ENCODE results near the gene TPR. TPM values are rescaled to one million over a fixed set of nuclear protein-coding genes. Genes with fewer than 3 reads are reported as not detected.

TPR gene
- total and polyA plus RNA-seq, 10 donors, result 23.8 to 129 (median 101) TPM

DNA sequence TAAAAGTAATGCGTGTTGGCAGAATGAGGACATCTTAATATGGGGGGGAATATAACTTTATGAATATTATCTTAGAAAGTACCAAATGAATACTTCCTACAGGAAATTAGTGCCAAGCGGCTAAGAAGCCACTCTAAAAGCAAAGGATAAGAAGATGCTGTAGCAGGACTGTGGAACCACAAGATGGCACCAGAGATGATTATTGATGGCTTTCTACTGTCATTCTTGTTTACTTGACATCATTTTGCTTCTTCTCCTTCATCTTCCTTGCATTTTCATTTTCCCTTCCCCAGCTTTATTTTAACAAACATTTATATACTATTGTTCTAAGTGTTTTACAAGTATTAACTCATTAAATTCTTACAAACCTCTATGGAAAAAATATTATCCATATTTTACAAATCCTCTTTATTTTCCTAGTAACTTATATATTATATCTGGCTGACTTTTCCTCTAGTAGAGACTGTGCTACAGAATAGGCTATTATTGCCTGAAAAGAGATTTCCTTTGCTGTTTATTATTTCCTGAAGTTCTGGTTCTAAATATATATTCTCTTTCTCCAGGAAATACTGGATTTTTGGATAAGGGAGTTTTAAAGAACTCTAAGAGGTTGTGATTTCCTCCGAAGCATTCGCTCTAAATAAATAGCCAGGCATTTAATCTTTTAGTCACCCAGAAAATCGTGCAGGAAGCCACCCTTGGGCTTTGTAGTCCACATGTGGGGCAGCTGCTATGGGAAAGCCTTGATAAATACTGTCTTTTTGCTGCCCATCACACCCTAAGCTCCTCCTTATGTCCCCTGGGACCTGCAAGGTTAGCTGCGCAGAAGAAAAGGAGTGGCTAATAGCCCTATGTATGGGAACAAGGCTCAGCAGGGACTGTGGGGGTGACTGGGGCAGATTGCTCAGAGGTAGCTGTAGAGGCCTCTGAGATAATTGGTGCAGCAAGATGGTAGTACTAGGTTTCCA lies 69.8 kb downstream of the TPR start:
- H3K27ac ChIP-seq, result peak overlapping the region in 7 of 8 donors; percentile 47 to 70 (median 52)
- H3K4me1 ChIP-seq, result peaks cover 0 to 25% (median 13%) of the 10 kb centered on the region in 6 donors
- no peak overlapping the region for H3K4me3 ChIP-seq
- 41 to 53% (median 49%) methylated on average over 6 of the region's 6 CpGs for WGBS, 5 donors
- H3K27me3 ChIP-seq (replicated peaks in 1 of 7), result no peaks in the 10 kb centered on the region
- DNase-seq, result no peak
- TF ChIP-seq POLR2AphosphoS5 (IDR thresholded peaks at IDR 0.05), result peak in 1 of 3 donors; percentile 10
- peak in 8 of 11 experiments; percentile 29 to 70 (median 50) for TF ChIP-seq CTCF (IDR thresholded peaks at IDR 0.05 in 8 of 11, conservative IDR thresholded peaks at IDR 0.05 in 3 of 11)
- no peak for TF ChIP-seq POLR2A (IDR thresholded peaks at IDR 0.05)
- peaks cover 0 to 1% (median 0%) of the 10 kb centered on the region in 6 donors for H3K36me3 ChIP-seq
- intact Hi-C loops (cut with DNase I; ENCODE audit: low total_unique reads), result no loop called here
- no peaks in the 10 kb centered on the region for H3K9me3 ChIP-seq

GRCh38 chr1:186303911-186304310 lies 71.1 kb downstream of the TPR start:
- 67 to 80% (median 77%) methylated on average over 2 of the region's 2 CpGs for WGBS, 5 donors
- DNase-seq, result no peak

GRCh38 chr1:186302381-186302920 lies 72.6 kb downstream of the TPR start:
- Histone ChIP-seq H3K4me1 (peaks cover 0 to 25% (median 13%) of the 10 kb centered on the region in 6 donors), H3K9me3 (no peaks in the 10 kb centered on the region), H3K4me3 (no peak overlapping the region), H3K36me3 (no peaks in the 10 kb centered on the region), H3K27me3 (replicated peaks in 1 of 7) (no peaks in the 10 kb centered on the region), H3K27ac (no peak overlapping the region)
- WGBS, 5 donors, result 54 to 82% (median 61%) methylated on average over 3 of the region's 3 CpGs
- intact Hi-C loops (cut with DNase I; ENCODE audit: low total_unique reads), result no loop called here
- DNase-seq, result no peak
- TF ChIP-seq CTCF (IDR thresholded peaks at IDR 0.05 in 8 of 11, conservative IDR thresholded peaks at IDR 0.05 in 3 of 11) (no peak), POLR2A (IDR thresholded peaks at IDR 0.05) (no peak), POLR2AphosphoS5 (IDR thresholded peaks at IDR 0.05) (no peak)

More at GRCh38 chr1:186303911-186304310, 71.1 kb downstream of the TPR start:
- Histone ChIP-seq H3K27ac (peak overlapping the region in 1 of 8 donors; percentile 52), H3K27me3 (replicated peaks in 1 of 7) (no peaks in the 10 kb centered on the region), H3K4me1 (peaks cover 0 to 25% (median 13%) of the 10 kb centered on the region in 6 donors), H3K9me3 (no peaks in the 10 kb centered on the region), H3K36me3 (no peaks in the 10 kb centered on the region), H3K4me3 (no peak overlapping the region)
- TF ChIP-seq POLR2A (IDR thresholded peaks at IDR 0.05), result no peak
- TF ChIP-seq CTCF (IDR thresholded peaks at IDR 0.05 in 8 of 11, conservative IDR thresholded peaks at IDR 0.05 in 3 of 11), result no peak
- no peak for TF ChIP-seq POLR2AphosphoS5 (IDR thresholded peaks at IDR 0.05)
- intact Hi-C loops (cut with DNase I; ENCODE audit: low total_unique reads), result no loop called here

- Histone ChIP-seq H3K27me3 (replicated peaks in 1 of 7) (no peaks in the 10 kb centered on the region), H3K4me3 (no peak overlapping the region), H3K9me3 (no peaks in the 10 kb centered on the region), H3K27ac (no peak overlapping the region), H3K4me1 (peaks cover 0 to 25% (median 13%) of the 10 kb centered on the region in 6 donors), H3K36me3 (no peaks in the 10 kb centered on the region)
- intact Hi-C loops (cut with DNase I; ENCODE audit: low total_unique reads), result no loop called here
- TF ChIP-seq POLR2AphosphoS5 (IDR thresholded peaks at IDR 0.05), result no peak
- TF ChIP-seq CTCF (IDR thresholded peaks at IDR 0.05 in 8 of 11, conservative IDR thresholded peaks at IDR 0.05 in 3 of 11), result no peak
- no peak for TF ChIP-seq POLR2A (IDR thresholded peaks at IDR 0.05)
- no peak for DNase-seq
- 70 to 79% (median 72%) methylated on average over 7 of the region's 7 CpGs for WGBS, 5 donors
Observed at GRCh38 chr1:186301448-186301847, 73.6 kb downstream of the TPR start.
